Hepatocyte (in vitro differentiated cells): Measurements from ENCODE around the gene ERP29. TPM values are rescaled to one million over a fixed set of nuclear protein-coding genes. Genes with fewer than 3 reads are reported as not detected.

Source experiments
- DNase-seq: peaks from one replicate; pipeline ENCODE4 v3.0.0-alpha.2; 2016; ENCODE audit warnings: low spot score
- H2AFZ ChIP-seq: fragments of 200-600 bp; sonication (generic); 2 replicates; pipeline ENCODE4 v1.6.0; 2016; ENCODE audit warnings: antibody characterized with exemption, mild to moderate bottlenecking
- H3K27ac ChIP-seq: fragments of 200-600 bp; sonication (generic); 2 replicates; pipeline ENCODE4 v1.5.1; 2016; ENCODE audit warnings: mild to moderate bottlenecking
- H3K27me3 ChIP-seq: fragments of 200-600 bp; sonication (generic); 2 replicates; pipeline ENCODE4 v1.6.1; 2016
- H3K36me3 ChIP-seq: fragments of 200-600 bp; sonication (generic); replicated peaks from 2 replicates; pipeline ENCODE4 v1.5.1; 2016; ENCODE audit warnings: low read depth; ENCODE audit not compliant: insufficient read depth
- H3K4me1 ChIP-seq: fragments of 200-600 bp; sonication (generic); 2 replicates; pipeline ENCODE4 v1.5.1; 2016; ENCODE audit warnings: mild to moderate bottlenecking, moderate library complexity; ENCODE audit not compliant: insufficient read depth
- H3K4me2 ChIP-seq: fragments of 200-600 bp; sonication (generic); 2 replicates; pipeline ENCODE4 v1.6.0; 2016
- H3K4me3 ChIP-seq: fragments of 200-600 bp; sonication (generic); 2 replicates; pipeline ENCODE4 v1.5.1; 2016; ENCODE audit warnings: mild to moderate bottlenecking
- H3K79me2 ChIP-seq: fragments of 200-600 bp; sonication (generic); 2 replicates; pipeline ENCODE4 v1.6.0; 2017; ENCODE audit warnings: mild to moderate bottlenecking
- H3K9me2 ChIP-seq: fragments of 200-600 bp; sonication (generic); replicated peaks from 2 replicates; pipeline ENCODE4 v1.6.0; 2017; ENCODE audit warnings: mild to moderate bottlenecking; ENCODE audit not compliant: insufficient read depth
- H3K9me3 ChIP-seq: fragments of 200-600 bp; sonication (generic); 2 replicates; pipeline ENCODE4 v1.5.1; 2016; ENCODE audit warnings: low read depth, mild to moderate bottlenecking
- H4K20me1 ChIP-seq: fragments of 200-600 bp; sonication (generic); 2 replicates; pipeline ENCODE4 v1.6.0; 2016; ENCODE audit warnings: mild to moderate bottlenecking; ENCODE audit not compliant: insufficient read depth, poor library complexity, severe bottlenecking
- CTCF ChIP-seq: fragments of 200-600 bp; sonication (generic); IDR thresholded peaks from 2 replicates; pipeline ENCODE4 v1.5.1; 2016; ENCODE audit warnings: antibody characterized with exemption, mild to moderate bottlenecking; ENCODE audit not compliant: poor library complexity
- EZH2 ChIP-seq: fragments of 200-600 bp; sonication (generic); IDR thresholded peaks from 2 replicates; pipeline ENCODE4 v1.6.1; 2016; ENCODE audit warnings: antibody characterized with exemption, mild to moderate bottlenecking, borderline replicate concordance
- EZH2phosphoT487 ChIP-seq: fragments of 200-600 bp; sonication (generic); IDR thresholded peaks from one replicate; pipeline ENCODE4 v1.6.1; 2018; ENCODE audit warnings: antibody characterized with exemption, mild to moderate bottlenecking, low read depth, moderate library complexity; ENCODE audit not compliant: unreplicated experiment, severe bottlenecking
- WGBS: methylation state at CpG from one replicate; pipeline ENCODE4 v1.1.6; 2016; ENCODE audit warnings: low lambda C conversion rate; ENCODE audit errors: missing lambda C conversion rate; 5-methylcytosine and 5-hydroxymethylcytosine counted together
- polyA plus RNA-seq: library from polyadenylated mRNA; unstranded; fragments of >200 nt; fragmentation: Nextera tagmentation; extraction: Ambion mirVana; gene quantifications from 2 replicates; pipeline ENCODE4 v1.2.1, GENCODE V29; 2016
- total RNA-seq: library from RNA; depleted of rRNA; stranded (reverse); fragments of >200 nt; gene quantifications from 2 replicates; pipeline ENCODE4 v1.2.3, GENCODE V29; 2014

ERP29 gene
- total and polyA plus RNA-seq, 2 experiments from 2014 or later, result 178 to 253 TPM

GRCh38 chr12:111980598-111980997 lies 32.6 kb upstream of the ERP29 start:
- no peaks in the 10 kb centered on the region for H3K4me1 ChIP-seq
- no peaks in the 10 kb centered on the region for H4K20me1 ChIP-seq
- no peaks in the 10 kb centered on the region for H3K9me3 ChIP-seq
- TF ChIP-seq CTCF (no peak), EZH2 (no peak)
- H3K4me3 ChIP-seq, result no peak overlapping the region
- H3K27me3 ChIP-seq, result no peaks in the 10 kb centered on the region
- DNase-seq, result no peak
- H2AFZ ChIP-seq, result no peak overlapping the region
- H3K4me2 ChIP-seq, result no peak overlapping the region
- no peak overlapping the region for H3K27ac ChIP-seq
- 94% methylated on average over 5 of the region's 5 CpGs for WGBS
- H3K9me2 ChIP-seq, result no peaks in the 10 kb centered on the region
- no peaks in the 10 kb centered on the region for H3K36me3 ChIP-seq
- no peaks in the 10 kb centered on the region for H3K79me2 ChIP-seq

DNA sequence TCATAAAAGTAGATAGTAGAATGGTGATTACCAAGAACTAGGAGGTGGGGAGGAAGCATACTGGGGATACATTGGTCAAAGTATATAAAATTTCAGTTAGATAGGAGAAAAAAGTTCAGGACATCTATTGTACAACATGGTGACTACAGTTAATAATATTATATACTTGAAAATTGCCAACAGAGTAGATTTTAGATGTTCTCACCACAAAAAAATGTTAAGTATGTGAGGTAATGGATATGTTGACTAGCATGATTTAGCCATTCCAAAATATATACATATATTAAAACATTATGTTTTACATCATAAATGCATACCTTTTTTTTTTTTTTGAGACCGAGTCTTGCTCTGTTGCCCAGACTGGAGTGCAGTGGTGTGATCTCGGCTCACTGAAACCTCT lies 31.2 kb upstream of the ERP29 start:
- Histone ChIP-seq H3K9me2 (no peaks in the 10 kb centered on the region), H3K9me3 (no peaks in the 10 kb centered on the region), H4K20me1 (no peaks in the 10 kb centered on the region), H3K79me2 (no peaks in the 10 kb centered on the region), H3K27ac (no peak overlapping the region), H3K4me3 (no peak overlapping the region), H3K4me1 (no peaks in the 10 kb centered on the region), H3K4me2 (no peak overlapping the region), H3K36me3 (no peaks in the 10 kb centered on the region), H3K27me3 (no peaks in the 10 kb centered on the region), H2AFZ (no peak overlapping the region)
- 95% methylated on average over 2 of the region's 2 CpGs for WGBS
- TF ChIP-seq EZH2phosphoT487 (no peak), CTCF (no peak), EZH2 (no peak)
- DNase-seq, result no peak

DNA sequence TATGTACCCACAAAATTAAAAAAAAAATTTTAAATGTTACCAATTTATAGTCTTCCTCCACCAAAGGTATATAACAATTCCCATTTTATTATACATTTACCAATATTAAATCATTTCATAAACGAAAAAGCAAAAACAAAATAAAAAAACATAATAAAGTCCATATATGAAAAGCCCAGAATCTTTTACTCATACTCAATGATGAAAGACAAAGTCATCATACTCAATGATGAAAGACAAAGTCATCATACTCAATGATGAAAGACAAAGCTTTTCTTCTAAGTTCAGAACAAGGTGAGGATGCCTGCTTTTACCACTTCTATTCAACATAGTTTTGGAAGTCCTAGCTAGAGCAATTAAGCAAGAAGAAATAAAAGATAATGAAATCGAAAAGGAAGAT lies 28.4 kb upstream of the ERP29 start:
- Histone ChIP-seq H3K9me3 (no peaks in the 10 kb centered on the region), H3K79me2 (no peaks in the 10 kb centered on the region), H3K27me3 (no peaks in the 10 kb centered on the region), H3K36me3 (no peaks in the 10 kb centered on the region), H3K27ac (no peak overlapping the region), H3K4me3 (no peak overlapping the region), H3K4me1 (no peaks in the 10 kb centered on the region), H2AFZ (no peak overlapping the region), H3K9me2 (no peaks in the 10 kb centered on the region), H3K4me2 (no peak overlapping the region), H4K20me1 (no peaks in the 10 kb centered on the region)
- DNase-seq, result no peak
- TF ChIP-seq CTCF, result no peak
- no peak for TF ChIP-seq EZH2phosphoT487
- no peak for TF ChIP-seq EZH2
- WGBS, result 90% methylated on average over 2 of the region's 2 CpGs

GRCh38 chr12:111991535-111991934 lies 21.7 kb upstream of the ERP29 start:
- no peak overlapping the region for H2AFZ ChIP-seq
- H3K27me3 ChIP-seq, result no peaks in the 10 kb centered on the region
- no peaks in the 10 kb centered on the region for H3K4me1 ChIP-seq

More at GRCh38 chr12:111991535-111991934, 21.7 kb upstream of the ERP29 start:
- Histone ChIP-seq H3K36me3 (no peaks in the 10 kb centered on the region), H3K27ac (no peak overlapping the region), H3K4me2 (no peak overlapping the region), H3K79me2 (no peaks in the 10 kb centered on the region), H3K4me3 (no peak overlapping the region), H3K9me2 (no peaks in the 10 kb centered on the region), H4K20me1 (no peaks in the 10 kb centered on the region), H3K9me3 (no peaks in the 10 kb centered on the region)
- WGBS, result 79% methylated on average over 2 of the region's 2 CpGs
- no peak for DNase-seq
- TF ChIP-seq EZH2phosphoT487, result no peak
- no peak for TF ChIP-seq EZH2
- TF ChIP-seq CTCF, result no peak
